ENCODE data around the gene DNM3.

Gene DNM3

DNA sequence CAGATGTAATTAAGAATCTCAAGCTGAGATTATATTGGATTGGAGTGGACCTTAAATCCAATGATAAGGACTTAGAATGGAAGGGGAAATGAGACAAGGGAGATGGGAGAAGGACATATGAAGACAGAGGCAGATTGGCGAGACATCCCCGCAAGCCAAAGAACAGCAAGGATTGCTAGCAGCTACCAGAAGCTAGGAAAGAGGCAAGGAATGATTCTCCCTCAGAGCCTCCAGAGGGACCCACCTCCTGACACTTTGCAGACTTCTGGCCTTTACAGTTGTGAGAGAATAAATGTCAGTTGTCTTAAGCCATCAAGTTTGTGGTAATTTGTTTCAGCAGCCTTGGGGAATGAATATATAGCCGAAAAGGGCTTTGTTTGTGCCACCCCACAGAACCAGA lies 39.1 kb upstream of the DNM3 start:
- Histone ChIP-seq H3K9ac (ENCODE audit: low read length) (no peak overlapping the region), H3K4me3 (ENCODE audit: low read length) (no peak overlapping the region), H3K36me3 (ENCODE audit: control insufficient read depth, insufficient read depth, low read length) (no peaks in the 10 kb centered on the region)

DNA sequence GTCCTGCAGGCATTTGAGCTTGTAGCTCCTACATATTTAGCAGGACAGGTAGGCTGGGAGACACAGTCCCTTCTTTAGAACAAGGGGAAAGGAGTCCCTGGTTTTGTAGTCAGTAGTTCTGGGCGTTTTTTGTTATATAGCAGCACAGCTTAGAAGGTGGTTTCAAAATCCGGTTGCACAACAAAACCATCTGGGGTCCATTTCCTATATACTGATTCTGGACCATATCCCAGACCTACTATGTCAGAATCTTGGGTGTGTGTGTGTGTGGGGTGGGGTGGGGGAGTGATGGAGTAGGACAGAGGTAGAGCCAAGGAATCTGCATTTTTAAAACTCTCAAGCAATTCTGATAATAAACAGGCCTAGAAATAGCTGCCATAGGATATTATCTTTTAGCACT lies 38.3 kb upstream of the DNM3 start:
- Histone ChIP-seq H3K27me3 (ENCODE audit: control insufficient read depth, insufficient read depth, low read length) (no peaks in the 10 kb centered on the region), H3K4me1 (ENCODE audit: control insufficient read depth, insufficient read depth, low read length) (peaks cover 8% of the 10 kb centered on the region), H3K9me3 (ENCODE audit: control insufficient read depth, low read length) (no peaks in the 10 kb centered on the region), H3K9ac (ENCODE audit: low read length) (no peak overlapping the region), H3K36me3 (ENCODE audit: control insufficient read depth, insufficient read depth, low read length) (no peaks in the 10 kb centered on the region), H3K4me3 (ENCODE audit: low read length) (no peak overlapping the region)

More for the DNA sequence above, 39.1 kb upstream of the DNM3 start:
- no peaks in the 10 kb centered on the region for H3K9me3 ChIP-seq (ENCODE audit: control insufficient read depth, low read length)
- H3K4me1 ChIP-seq (ENCODE audit: control insufficient read depth, insufficient read depth, low read length): peaks cover 8% of the 10 kb centered on the region
- H3K27me3 ChIP-seq (ENCODE audit: control insufficient read depth, insufficient read depth, low read length): no peaks in the 10 kb centered on the region

DNA sequence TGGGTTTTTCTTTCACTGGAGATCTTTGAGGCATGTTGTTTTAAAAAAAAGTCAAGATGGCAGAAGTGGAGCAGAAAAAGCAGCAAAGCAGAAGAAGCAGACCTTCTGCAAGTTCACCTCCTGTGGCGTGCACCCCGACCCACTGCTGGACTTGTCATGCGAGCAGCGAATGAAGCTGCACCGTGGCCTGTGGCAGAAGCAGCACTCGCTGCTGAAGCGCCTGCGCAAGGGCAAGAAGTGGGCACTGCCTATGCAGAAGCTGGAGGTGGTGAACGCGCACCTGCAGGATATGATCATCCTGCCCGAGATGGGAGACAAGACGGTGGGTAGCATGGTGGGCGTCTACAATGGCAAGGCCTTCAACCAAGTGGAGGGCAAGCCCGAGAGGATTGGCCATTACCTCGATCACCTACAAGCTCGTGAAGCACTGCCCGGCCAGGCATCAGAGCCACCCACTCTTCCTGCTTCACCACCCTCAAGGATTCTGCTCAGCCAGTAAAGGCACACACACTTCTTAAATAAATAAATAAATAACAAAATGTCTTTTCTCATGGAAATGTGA lies 37.8 kb upstream of the DNM3 start:
- H3K9ac ChIP-seq (ENCODE audit: low read length): no peak overlapping the region
- H3K27me3 ChIP-seq (ENCODE audit: control insufficient read depth, insufficient read depth, low read length): no peaks in the 10 kb centered on the region
- peaks cover 8% of the 10 kb centered on the region for H3K4me1 ChIP-seq (ENCODE audit: control insufficient read depth, insufficient read depth, low read length)
- no peak overlapping the region for H3K4me3 ChIP-seq (ENCODE audit: low read length)
- H3K9me3 ChIP-seq (ENCODE audit: control insufficient read depth, low read length): no peaks in the 10 kb centered on the region
- H3K36me3 ChIP-seq (ENCODE audit: control insufficient read depth, insufficient read depth, low read length): no peaks in the 10 kb centered on the region

DNA sequence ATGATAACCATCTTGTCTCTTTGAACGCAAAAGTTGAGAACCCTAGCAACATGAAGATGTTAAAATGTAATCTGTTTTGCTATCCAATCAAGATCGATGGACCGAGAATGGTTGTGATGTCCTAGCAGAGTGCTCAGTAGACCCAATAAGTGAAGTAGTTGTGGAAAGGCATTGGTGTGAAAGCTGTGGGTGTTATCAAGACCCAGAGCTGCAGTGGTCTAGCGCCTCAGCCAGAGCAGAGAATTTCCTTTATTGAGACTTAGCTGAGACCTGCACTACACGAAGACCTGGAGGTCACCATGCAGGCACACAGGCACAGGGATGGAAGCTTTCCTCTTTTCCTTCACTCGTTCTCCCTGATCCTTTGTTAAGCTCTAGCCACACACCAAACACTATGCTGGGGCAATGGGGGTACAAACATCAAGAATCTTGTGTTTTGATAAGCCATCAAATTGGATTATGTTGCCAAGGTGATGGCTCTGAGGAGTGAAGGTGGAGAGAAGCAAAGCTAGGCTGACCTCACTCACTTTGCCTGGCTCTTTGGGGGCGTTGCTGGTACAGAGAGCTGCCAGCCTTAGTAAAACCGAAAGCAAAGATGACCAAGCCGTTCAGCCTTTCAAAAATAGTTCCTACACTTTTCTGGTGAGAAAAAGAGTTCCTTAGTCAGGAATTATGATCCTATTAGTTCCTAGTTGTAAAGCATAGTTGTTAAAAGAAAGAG lies 35.7 kb upstream of the DNM3 start:
- H3K9ac ChIP-seq (ENCODE audit: low read length): no peak overlapping the region
- H3K4me1 ChIP-seq (ENCODE audit: control insufficient read depth, insufficient read depth, low read length): peaks cover 3% of the 10 kb centered on the region
- no peak overlapping the region for H3K4me3 ChIP-seq (ENCODE audit: low read length)
- no peaks in the 10 kb centered on the region for H3K27me3 ChIP-seq (ENCODE audit: control insufficient read depth, insufficient read depth, low read length)
- no peaks in the 10 kb centered on the region for H3K36me3 ChIP-seq (ENCODE audit: control insufficient read depth, insufficient read depth, low read length)
- H3K9me3 ChIP-seq (ENCODE audit: control insufficient read depth, low read length): no peaks in the 10 kb centered on the region

DNA sequence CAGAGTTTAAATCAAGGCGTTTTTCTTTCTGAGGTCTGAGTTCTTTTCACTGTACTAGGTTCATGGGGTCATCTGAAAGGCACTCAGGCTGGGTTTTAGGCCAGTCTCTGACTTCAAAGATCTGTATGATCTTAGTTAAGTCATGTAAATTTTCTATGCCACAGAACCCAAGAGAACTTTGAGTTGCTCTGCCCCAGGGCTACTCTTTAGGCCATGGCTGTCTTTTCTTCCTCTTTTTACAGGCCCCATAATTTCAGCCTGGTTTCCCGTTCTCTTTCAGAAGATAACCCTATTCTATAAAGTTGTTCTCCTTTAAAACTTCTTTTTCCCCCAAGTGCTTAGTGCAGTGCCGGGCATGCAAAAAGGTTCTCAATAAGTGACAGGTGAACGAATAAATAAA lies 33.7 kb upstream of the DNM3 start:
- H3K9ac ChIP-seq (ENCODE audit: low read length): no peak overlapping the region
- H3K36me3 ChIP-seq (ENCODE audit: control insufficient read depth, insufficient read depth, low read length): no peaks in the 10 kb centered on the region
- no peaks in the 10 kb centered on the region for H3K9me3 ChIP-seq (ENCODE audit: control insufficient read depth, low read length)
- no peaks in the 10 kb centered on the region for H3K27me3 ChIP-seq (ENCODE audit: control insufficient read depth, insufficient read depth, low read length)
- no peak overlapping the region for H3K4me3 ChIP-seq (ENCODE audit: low read length)
- no peaks in the 10 kb centered on the region for H3K4me1 ChIP-seq (ENCODE audit: control insufficient read depth, insufficient read depth, low read length)

DNA sequence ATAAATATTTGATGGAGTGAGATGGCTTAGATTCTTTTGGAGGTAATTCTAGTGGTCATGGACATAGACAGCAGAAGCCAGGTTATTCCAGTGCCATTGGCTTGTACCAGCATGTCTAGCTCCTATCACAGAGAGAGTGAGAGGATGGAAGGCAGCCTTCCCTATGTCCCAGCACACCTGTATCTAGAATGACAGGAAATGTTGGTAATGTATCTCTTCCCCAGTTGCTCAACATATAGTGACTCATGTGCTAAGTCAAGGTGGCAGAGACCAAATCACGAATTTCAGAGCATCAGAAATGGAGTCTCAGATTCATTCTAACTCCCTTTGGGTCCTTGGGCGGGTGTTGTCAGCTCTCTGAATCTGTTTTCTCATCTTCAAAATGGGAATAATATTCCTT lies 31.5 kb upstream of the DNM3 start:
- Histone ChIP-seq H3K27me3 (ENCODE audit: control insufficient read depth, insufficient read depth, low read length) (no peaks in the 10 kb centered on the region), H3K4me3 (ENCODE audit: low read length) (no peak overlapping the region), H3K9me3 (ENCODE audit: control insufficient read depth, low read length) (no peaks in the 10 kb centered on the region), H3K4me1 (ENCODE audit: control insufficient read depth, insufficient read depth, low read length) (no peaks in the 10 kb centered on the region), H3K9ac (ENCODE audit: low read length) (no peak overlapping the region), H3K36me3 (ENCODE audit: control insufficient read depth, insufficient read depth, low read length) (no peaks in the 10 kb centered on the region)

DNA sequence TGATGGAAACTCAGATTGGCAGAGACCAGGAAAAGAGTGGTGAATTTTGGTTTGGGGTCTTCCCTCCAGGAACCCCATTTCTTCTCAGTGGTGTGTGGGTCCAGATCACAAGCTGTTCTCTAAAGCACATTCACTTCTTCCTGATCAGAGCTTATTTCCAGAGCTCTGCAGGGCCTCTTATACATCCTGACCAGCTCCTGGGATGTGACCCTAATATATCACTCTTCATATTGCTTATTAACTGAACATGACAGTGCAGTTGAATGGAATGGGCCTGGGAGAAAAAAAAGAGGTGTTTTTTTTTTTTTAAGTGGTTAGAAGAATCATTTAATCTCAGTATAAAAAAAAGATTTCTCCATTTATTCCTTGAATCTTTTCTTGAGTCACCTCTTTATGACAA lies 29.6 kb upstream of the DNM3 start:
- Histone ChIP-seq H3K27me3 (ENCODE audit: control insufficient read depth, insufficient read depth, low read length) (no peaks in the 10 kb centered on the region), H3K9me3 (ENCODE audit: control insufficient read depth, low read length) (no peaks in the 10 kb centered on the region), H3K36me3 (ENCODE audit: control insufficient read depth, insufficient read depth, low read length) (no peaks in the 10 kb centered on the region), H3K9ac (ENCODE audit: low read length) (no peak overlapping the region), H3K4me3 (ENCODE audit: low read length) (no peak overlapping the region), H3K4me1 (ENCODE audit: control insufficient read depth, insufficient read depth, low read length) (no peaks in the 10 kb centered on the region)

DNA sequence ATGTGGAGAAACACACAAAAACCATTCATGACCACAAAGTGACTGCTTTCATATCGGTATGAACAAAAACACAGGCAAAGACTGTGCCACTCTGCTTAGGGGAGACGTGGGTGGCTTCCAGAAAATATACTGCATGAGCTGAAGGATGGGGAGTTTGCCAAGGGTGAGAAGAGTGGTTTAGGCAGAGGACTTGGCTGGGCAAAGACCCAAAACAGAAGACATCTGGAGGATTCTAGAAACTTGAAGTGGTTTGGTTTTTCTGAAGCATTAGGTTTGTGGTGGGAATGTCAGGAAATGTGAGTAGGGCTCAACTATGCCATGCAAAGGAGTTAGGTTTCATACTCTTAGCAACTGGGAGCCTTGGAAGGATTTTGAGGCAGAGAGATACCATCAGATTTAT lies 26.6 kb upstream of the DNM3 start:
- H3K9me3 ChIP-seq (ENCODE audit: control insufficient read depth, low read length): no peaks in the 10 kb centered on the region

DNA sequence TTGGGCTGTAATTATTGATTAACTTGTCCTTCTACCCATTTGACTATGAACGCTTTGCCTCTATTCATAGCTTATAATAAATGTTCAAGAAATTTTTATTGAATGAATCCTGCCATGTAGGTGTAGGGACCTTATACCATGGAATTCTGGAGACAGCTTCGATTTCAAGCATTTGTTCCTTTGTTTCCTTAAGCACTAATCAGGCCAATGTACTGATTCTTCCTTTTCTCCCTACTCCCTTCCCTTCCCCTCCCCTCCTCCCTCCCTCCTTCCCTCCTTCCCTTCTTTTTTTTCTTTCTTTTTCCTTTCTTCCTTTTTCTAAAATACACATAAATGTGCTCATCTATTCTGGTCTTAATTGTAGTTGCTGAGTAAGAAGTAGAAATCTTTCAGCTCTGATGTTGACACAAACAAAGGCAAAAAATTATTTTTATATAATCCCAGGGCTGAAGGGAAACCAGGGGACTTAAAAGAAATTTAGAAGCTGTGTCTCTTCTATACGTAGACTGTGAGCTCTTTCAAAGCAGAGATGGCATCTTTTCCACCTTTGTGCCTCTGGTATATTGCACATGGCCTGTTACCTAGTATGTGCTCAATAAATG lies 24.9 kb upstream of the DNM3 start:
- Histone ChIP-seq H3K4me3 (ENCODE audit: low read length) (no peak overlapping the region), H3K9ac (ENCODE audit: low read length) (no peak overlapping the region), H3K9me3 (ENCODE audit: control insufficient read depth, low read length) (no peaks in the 10 kb centered on the region), H3K27me3 (ENCODE audit: control insufficient read depth, insufficient read depth, low read length) (no peaks in the 10 kb centered on the region), H3K36me3 (ENCODE audit: control insufficient read depth, insufficient read depth, low read length) (no peaks in the 10 kb centered on the region), H3K4me1 (ENCODE audit: control insufficient read depth, insufficient read depth, low read length) (no peaks in the 10 kb centered on the region)

More for the DNA sequence above, 26.6 kb upstream of the DNM3 start:
- Histone ChIP-seq H3K9ac (ENCODE audit: low read length) (no peak overlapping the region), H3K27me3 (ENCODE audit: control insufficient read depth, insufficient read depth, low read length) (no peaks in the 10 kb centered on the region), H3K36me3 (ENCODE audit: control insufficient read depth, insufficient read depth, low read length) (no peaks in the 10 kb centered on the region), H3K4me3 (ENCODE audit: low read length) (no peak overlapping the region), H3K4me1 (ENCODE audit: control insufficient read depth, insufficient read depth, low read length) (no peaks in the 10 kb centered on the region)

DNA sequence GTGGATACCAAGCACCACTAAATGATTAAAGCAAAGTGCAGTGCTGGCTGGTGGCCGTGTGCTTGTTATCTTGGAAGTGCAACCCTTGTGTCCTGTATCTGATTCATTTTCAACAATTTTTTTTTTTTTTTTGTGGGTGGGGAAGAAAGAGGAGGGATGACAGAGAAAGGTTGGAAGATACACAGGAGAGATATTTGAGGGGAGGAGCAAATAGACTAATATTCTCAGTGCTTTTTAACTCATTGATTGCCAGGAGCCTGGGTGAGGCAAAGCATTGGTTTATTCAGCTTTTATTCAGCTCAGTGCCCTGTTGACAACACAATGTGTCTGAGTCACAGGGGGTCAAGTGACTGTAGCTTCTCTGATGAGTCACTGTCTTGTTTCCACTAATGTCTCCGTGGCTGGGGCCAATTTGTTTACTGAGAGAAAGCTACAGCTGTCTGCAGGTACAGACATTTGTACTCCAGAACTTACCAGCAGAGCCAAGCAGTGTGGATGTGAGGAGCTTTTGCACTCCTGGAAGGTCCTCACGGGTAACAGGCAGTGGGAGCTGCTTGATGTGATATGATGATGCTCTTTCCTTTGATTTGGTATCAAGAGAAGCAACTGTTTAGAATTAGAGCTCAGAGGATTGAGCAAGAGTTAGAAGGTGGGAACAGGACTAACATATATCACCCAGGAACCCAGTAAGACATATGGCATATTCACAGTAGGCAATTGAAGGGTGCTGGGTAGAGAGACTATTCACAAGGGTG lies 23.6 kb upstream of the DNM3 start:
- Histone ChIP-seq H3K9ac (ENCODE audit: low read length) (no peak overlapping the region), H3K27me3 (ENCODE audit: control insufficient read depth, insufficient read depth, low read length) (no peaks in the 10 kb centered on the region)

DNA sequence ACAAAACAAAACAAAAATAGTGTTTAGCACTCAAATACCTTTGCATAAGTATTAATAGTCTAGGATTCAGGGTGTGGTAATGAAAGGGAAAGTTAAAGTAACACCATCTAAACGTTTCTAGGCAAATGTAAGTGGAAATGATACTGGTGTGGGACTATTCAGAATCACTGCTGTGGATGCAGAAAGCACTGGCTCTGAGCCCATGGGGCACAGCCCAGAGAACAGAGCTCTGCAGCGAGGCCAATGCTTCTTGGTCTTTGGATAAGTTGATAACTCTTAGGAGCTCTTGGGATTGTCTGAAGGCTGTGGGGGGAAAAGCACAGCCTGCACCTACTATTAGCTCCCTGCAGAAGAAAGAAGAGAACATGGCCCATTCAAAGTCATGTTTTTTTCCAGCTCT lies 21.4 kb upstream of the DNM3 start:
- no peaks in the 10 kb centered on the region for H3K4me1 ChIP-seq (ENCODE audit: control insufficient read depth, insufficient read depth, low read length)
- no peaks in the 10 kb centered on the region for H3K27me3 ChIP-seq (ENCODE audit: control insufficient read depth, insufficient read depth, low read length)
- no peak overlapping the region for H3K4me3 ChIP-seq (ENCODE audit: low read length)
- no peaks in the 10 kb centered on the region for H3K9me3 ChIP-seq (ENCODE audit: control insufficient read depth, low read length)
- H3K36me3 ChIP-seq (ENCODE audit: control insufficient read depth, insufficient read depth, low read length): no peaks in the 10 kb centered on the region
- no peak overlapping the region for H3K9ac ChIP-seq (ENCODE audit: low read length)

More for the DNA sequence above, 23.6 kb upstream of the DNM3 start:
- H3K4me3 ChIP-seq (ENCODE audit: low read length): no peak overlapping the region
- no peaks in the 10 kb centered on the region for H3K9me3 ChIP-seq (ENCODE audit: control insufficient read depth, low read length)
- no peaks in the 10 kb centered on the region for H3K4me1 ChIP-seq (ENCODE audit: control insufficient read depth, insufficient read depth, low read length)
- no peaks in the 10 kb centered on the region for H3K36me3 ChIP-seq (ENCODE audit: control insufficient read depth, insufficient read depth, low read length)

DNA sequence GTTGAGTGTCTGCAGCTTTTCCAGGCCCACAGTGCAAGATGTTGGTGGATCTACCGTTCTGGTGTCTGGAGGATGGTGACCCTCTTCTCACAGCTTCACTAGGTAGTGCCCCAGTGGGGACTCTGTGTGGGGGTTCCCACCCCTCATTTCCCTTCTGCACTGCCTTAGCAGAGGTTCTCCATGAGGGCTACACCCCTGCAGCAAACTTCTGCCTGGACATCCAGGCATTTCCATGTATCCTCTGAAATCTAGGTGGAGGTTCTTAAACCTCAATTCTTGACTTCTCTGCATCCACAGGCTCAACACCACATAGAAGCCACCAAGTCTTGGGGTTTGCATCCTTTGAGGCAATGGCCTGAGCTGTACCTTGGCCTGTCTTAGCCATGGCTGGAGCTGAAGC lies 14.3 kb upstream of the DNM3 start:
- Histone ChIP-seq H3K9ac (ENCODE audit: low read length) (no peak overlapping the region), H3K27me3 (ENCODE audit: control insufficient read depth, insufficient read depth, low read length) (no peaks in the 10 kb centered on the region), H3K4me3 (ENCODE audit: low read length) (no peak overlapping the region)

More for the DNA sequence above, 14.3 kb upstream of the DNM3 start:
- no peaks in the 10 kb centered on the region for H3K4me1 ChIP-seq (ENCODE audit: control insufficient read depth, insufficient read depth, low read length)
- H3K36me3 ChIP-seq (ENCODE audit: control insufficient read depth, insufficient read depth, low read length): no peaks in the 10 kb centered on the region
- no peaks in the 10 kb centered on the region for H3K9me3 ChIP-seq (ENCODE audit: control insufficient read depth, low read length)

Measured in mucosa of stomach (tissue), 1 donor.